HuH-7.5 (cell line): ENCODE results near the gene DOHH.

Experiments used
- DNase-seq: peaks from one replicate; pipeline ENCODE4 v3.0.0; 2011; ENCODE audit warnings: low spot score

The DOHH gene

DNA sequence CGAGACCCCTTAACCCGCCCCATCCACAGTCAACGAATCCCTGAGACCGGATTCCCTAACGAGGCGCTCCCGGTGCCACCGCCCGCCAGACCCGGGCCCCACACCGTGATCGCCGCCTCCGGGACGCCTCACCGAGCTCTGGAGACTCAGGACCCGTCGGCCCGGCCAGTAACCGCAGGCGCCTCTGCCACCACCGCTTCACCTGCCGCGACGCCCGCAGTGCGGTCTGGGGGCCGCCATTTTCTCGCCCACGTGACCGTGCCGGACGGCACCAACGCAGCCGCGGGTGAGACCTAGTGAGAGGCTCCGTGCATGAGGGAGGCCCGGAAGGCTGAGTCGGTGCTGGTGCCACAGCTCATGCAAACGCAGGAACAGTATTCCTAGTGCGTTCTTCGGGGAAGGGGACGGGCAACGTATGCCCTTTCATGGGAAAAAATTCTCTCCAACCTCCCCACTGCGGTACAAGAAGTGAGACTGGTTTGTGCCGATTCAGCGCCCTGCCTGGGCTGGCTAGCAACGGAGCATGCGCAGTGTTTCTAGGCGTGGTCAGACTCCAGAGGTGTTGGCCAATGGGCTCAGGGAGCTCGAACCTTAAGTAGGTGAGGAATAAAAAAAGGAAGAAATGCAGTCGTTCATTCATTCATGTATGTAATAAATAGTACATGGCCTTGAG lies at the start of gene DOHH:
TSS of gene DOHH (minus strand) at position 246 of the 673 bp plus-strand sequence. CDS start 3,860 bp downstream, outside the sequence.
- DNase-seq = peak; percentile 100

DNA sequence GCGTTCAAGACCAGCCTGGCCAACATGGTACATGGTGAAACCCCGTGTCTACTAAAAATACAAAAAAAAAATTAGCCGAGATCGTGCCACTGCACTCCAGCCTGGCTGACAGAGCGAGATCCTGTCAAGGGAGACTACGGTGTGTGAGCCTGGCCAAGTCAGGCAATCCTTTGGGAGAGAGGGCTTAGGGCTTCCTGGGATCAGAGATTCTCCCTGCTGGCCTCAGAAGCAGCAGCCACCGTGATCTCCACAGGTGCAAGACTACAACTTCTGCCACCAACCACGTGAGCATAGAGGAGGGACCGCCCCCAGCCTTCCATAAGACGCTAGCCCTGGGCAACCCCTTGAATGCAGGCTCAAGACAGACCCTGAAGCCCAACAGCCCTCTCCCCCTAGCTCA lies 49.3 kb upstream of the DOHH start:
- DNase-seq = no peak

- no peak for DNase-seq
These were observed 48.1 kb upstream of the DOHH start for GRCh38 chr19:3548606-3549005.

DNA sequence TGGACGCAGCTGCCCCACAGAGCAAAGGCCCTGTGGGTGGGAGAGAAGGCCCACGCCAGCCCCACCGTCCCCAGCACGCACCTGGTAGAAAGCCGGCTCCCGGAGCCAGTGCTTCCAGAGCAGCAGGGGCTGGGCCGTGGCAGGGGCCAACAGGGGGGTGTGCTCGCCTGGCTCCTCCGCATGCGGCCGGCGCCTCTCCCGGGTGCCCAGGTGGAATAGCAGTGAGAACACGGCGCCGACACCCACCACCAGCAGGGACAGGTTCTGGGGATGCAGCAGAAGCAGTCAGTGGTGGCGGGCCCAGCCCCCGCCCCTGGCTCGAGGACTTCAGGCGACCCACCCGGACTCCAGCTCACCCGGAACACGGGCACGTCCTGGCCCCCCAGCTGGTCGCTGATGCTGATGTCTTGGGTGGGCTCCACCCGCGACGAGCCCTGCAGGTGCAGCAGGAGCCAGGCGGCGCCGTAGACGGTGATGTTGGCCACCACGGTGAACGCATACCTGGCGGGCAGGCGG lies 47.4 kb upstream of the DOHH start:
- DNase-seq = no peak

- DNase-seq = no peak
These were observed 46.8 kb upstream of the DOHH start for GRCh38 chr19:3547301-3547731.

GRCh38 chr19:3546119-3546518 lies 45.6 kb upstream of the DOHH start:
- no peak for DNase-seq

- no peak for DNase-seq
These were observed 45.2 kb upstream of the DOHH start for GRCh38 chr19:3545669-3546034.

DNA sequence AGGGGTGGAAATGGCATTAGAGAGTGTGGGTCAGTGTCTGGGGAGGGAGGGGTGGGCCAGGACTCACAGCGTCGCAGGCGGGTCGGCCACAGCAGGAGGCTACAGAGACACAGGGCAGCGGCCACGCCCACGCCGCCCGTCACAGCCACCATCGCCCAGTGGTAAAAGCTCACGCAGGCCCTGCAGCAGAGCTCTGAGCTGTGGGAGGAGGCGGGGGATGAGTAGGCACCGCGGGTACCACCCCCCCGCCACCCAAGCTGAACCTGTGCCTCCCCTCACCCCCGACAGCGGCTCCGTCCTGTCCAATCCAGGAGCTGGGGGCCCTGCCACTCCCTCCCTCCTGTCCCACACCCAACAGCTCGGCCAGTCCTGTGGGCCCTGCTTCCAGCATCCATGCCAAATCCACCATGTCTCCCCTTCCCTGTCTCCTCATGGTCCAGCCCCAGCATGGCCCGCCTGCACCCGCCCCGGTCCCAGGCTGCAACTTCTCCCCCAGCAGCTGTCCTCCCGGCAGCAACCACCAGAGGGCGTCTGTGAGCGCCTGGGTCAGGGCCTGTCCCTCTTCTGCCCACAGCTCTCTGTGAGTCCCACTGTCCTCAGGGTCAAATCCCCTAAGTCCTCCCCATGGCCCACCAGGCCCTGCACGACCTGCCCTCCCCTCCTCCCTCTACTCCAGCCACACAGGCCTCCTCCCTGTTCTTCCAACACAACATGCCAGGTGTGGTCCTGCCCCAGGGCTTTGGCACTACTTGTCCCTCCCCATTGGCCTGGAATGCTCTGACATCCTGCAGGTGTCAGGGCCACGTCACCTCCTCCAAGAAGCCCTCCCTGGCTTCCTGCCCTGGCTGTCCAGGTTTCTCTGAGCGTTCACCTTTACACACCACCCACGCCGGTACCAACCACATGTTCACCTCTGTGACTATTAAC lies 44.5 kb upstream of the DOHH start:
- peak; percentile 93 for DNase-seq

DNA sequence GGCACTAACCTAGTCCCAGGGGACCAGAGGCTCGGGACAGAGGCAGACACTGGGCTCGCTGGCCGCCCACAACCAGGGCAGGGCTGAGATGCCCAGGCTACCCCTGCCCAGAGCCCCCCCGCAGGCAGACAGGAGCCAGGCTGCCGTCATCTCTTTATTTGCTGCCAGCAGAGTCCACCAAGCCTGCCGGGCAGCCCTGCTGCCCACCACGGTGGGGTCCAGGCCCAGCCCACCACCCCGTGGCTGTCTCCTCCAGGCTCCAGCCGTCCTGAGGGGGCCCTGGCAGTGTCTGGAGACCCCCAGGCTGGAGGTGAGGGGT lies 43.5 kb upstream of the DOHH start:
- no peak for DNase-seq

DNA sequence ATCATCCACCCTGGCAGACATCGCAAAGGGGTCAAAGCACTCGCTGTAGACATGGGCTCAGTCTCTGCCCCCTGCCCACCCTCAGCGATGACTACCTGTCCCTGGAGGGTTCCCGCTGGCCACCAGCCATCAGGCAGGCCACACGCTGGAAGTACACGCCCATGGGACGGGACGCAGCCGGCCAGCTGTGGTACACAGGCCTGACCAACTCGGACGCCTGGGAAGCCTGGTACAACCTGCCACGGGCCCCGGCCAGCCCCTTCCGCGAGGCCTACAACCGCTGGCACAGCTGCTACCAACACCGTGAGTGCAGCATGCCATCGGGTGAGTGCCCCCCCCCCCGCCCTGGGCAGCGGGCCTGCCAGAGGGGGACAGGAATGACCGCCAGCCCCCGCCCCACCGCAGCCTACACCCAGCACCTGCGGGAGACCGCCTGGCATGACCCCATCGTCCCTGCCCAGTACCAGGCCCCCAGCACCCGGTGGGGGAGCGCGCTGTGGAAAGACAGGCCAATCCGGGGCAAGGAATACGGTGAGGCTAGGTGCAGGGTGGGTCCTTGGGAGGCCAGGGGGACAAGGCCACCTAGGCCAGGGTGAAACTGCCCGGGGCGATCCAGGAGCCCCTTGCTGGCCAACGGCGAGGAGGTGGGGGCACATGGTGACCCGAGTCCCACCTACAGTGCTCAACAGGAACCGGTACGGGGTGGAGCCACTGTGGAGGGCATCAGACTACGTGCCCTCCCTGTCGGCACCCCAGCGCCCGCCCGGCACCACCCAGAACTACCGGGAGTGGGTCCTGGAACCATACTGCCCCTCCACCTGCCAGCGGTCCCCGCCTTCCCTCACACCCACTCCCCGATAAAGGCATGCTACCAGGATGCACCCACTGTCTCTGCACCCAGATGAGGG lies 42.9 kb upstream of the DOHH start:
- no peak for DNase-seq

GRCh38 chr19:3539756-3540118 lies 39.3 kb upstream of the DOHH start:
- no peak for DNase-seq

DNA sequence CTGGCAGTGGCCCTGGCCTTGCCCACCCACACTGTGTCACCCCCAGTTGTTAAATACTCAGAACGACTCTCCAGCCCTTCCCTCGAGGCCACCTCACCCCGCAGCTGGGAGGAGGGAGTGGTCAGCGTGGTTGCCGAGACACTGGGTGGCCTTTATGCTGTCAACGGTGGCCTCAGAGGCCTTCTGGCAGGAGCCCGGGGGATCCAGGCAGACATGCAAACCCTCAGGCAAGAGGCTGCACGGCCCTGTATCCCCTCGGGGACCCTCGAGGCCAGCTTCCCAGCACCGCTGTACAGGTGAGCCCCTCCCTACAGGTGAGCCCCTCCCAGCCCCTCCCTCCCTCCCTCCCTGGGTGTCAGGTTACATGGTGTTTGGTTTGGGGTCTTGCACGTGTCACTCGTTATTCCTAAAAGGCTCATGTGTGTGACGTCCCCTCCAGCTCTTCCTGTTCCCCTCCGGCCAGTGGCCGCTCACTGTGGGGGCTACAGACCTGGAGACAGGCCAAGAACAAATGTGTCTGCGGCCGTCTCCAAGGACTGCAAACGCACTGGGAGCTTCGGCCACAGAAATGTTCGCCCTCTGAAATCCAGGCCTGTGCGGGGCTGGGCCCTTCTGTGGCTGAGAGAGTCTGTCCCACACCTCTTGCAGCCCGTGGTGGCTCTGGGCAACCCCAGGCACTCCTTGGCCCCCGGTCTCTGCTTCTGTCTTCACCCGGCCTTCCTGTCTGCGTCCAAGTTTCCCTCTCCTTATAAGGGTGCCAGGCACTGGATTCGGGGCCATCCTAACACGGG lies 38.7 kb upstream of the DOHH start, which contains the start of gene TEKTIP1:
TSS of gene TEKTIP1 (plus strand) at position 210 of the 791 bp plus-strand sequence. CDS start at position 214, 4 bp downstream.
- no peak for DNase-seq

DNA sequence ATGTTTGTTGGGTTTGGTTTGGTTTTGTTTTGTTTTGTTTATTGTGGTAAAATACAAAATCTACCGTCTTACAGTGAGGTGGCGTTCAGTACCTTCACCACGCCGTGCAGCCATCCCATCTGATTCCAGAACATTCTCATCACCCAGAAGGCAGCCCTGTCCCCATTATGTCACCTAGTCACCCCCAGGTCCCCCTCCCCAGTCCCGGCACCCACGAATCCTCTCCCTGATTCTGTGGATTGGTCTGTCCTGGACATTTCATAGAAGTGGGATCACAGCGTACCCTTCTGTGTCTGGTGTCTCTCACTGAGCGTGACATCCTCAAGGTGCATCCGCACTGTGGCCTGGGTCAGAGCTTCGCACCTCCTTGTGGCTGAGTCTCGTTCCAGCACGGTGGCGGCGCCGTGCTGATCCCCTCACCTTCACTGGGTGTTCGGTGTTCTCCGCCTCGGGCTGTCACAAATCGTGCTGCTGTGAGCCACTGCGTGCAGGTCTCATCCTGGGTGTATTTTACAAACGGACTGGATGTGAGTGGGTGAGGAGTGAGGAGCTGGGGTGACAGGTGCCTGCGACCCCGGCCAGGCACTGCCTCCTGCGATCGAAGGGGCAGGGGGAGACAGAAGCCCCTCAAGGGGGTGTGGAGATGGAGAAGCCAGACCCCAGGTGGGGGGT lies 37.9 kb upstream of the DOHH start:
- DNase-seq = no peak

DNA sequence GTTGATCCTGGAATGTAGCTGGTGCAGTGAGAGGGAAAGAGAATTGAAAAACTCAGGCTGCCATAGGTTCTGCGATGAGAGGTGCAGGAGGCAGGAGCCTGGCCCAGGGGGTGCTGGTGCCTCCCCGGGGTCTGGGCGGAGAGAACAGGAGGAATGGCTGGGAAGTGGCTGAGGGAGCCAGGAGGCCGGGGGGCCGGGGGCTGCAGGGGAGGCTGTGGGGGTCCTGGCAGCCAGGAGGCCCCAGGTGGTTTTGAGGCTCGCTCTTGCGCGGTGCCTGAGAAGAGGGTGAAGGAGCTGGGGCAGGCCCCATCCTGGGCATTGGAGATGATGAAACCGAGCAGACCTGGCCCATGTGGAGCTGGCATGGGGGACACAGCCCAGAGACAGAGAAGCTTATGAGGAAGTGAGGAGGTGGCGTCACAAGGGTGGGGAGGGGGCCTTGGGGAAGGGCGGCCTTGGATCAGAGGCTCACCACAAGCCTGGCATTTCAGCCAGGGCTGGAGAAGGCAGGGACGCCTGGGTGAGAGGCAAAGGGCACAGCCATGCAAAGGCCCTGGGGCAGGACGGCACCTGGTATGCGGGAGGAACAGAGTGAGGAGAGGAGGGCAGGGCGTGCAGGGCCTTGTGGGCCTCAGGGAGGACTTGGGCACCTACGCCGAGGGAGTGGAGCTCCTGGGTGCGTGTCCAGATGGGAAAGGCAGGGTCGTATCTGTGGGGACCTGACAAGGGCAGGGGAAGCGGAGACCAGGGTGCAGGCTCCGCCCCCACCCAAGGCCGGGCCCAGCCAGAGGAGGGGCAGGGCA lies 37.2 kb upstream of the DOHH start:
- DNase-seq = no peak

- no peak for DNase-seq
These were observed 36.6 kb upstream of the DOHH start for GRCh38 chr19:3537101-3537437.

- no peak for DNase-seq
These were observed 36.1 kb upstream of the DOHH start for GRCh38 chr19:3536429-3537100.

GRCh38 chr19:3535981-3536380 lies 35.5 kb upstream of the DOHH start:
- DNase-seq = no peak

GRCh38 chr19:3535563-3535965 lies 35.1 kb upstream of the DOHH start:
- DNase-seq = no peak

DNA sequence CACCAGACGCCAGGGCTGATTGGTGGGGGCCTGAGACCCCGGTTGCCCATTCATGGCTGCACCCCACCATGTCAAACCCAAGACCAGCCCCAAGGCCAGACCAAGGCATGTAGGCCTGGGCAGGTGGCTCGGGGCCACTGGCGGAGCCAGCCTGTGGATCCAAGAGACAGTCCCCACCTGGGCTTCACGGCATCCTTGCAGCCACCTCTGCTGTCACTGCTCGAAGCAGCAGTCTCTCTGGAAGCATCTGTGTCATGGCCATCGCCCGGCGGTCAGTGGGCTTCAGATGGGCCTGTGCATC lies 34.7 kb upstream of the DOHH start:
- DNase-seq = no peak
